Testis (tissue), 3 donors: ENCODE measurements around the gene ZNF862. TPM values are rescaled to one million over a fixed set of nuclear protein-coding genes. Genes with fewer than 3 reads are reported as not detected.

Source experiments
- DNase-seq: peaks from one replicate; pipeline ENCODE4 v3.0.0-alpha.2; 2019
- H3K27ac ChIP-seq, 2 donors: fragments of 200-600 bp; sonication (generic); one replicate each; pipeline ENCODE4 v1.5.1; 2019
- H3K27me3 ChIP-seq: fragments of 200-600 bp; sonication (generic); one replicate; pipeline ENCODE4 v1.5.1; 2019
- H3K36me3 ChIP-seq: fragments of 200-600 bp; sonication (generic); one replicate; pipeline ENCODE4 v1.5.1; 2017; ENCODE audit warnings: low read depth; ENCODE audit errors: missing control alignments
- H3K4me1 ChIP-seq: fragments of 200-600 bp; sonication (generic); one replicate; pipeline ENCODE4 v1.5.1; 2019
- H3K4me3 ChIP-seq, 2 donors: fragments of 200-600 bp; sonication (generic); one replicate each; pipeline ENCODE4 v1.5.1; 2017 to 2019
- H3K9me3 ChIP-seq: fragments of 200-600 bp; sonication (generic); one replicate; pipeline ENCODE4 v1.5.1; 2017
- POLR2A ChIP-seq: fragments of 450-650 bp; IDR thresholded peaks from one replicate; pipeline ENCODE4 v1.6.1; 2017; ENCODE audit warnings: antibody characterized with exemption, mild to moderate bottlenecking, moderate library complexity
- WGBS, 2 donors: methylation state at CpG; one replicate each; pipeline ENCODE4 v1.1.5; 2018; 5-methylcytosine and 5-hydroxymethylcytosine counted together
- intact Hi-C: fragments of 100-400 bp; cut with DNase I; formaldehyde crosslinking; loops from one replicate; pipeline ENCODE4 v1.15.1; 2023; ENCODE audit warnings: low total_unique reads
- polyA plus RNA-seq: library from polyadenylated mRNA; stranded (reverse); fragments of 350-450 nt; fragmentation: Illumina TruSeq; extraction: RNeasy Lipid Tissue Mini Kit (QIAGEN cat#74804); gene quantifications from one replicate; pipeline ENCODE4 v1.2.3, GENCODE V29; 2014; ENCODE audit warnings: low read depth, low replicate concordance; ENCODE audit not compliant: insufficient read depth
- total RNA-seq, 2 donors: library from RNA; depleted of rRNA; stranded (reverse); fragments of >200 nt; gene quantifications; one replicate each; pipeline ENCODE4 v1.2.3, GENCODE V29; 2016
- TF ChIP-seq, protein P1 (sequence below), 3 experiments: fragments of 450-650 bp in 2 of 3; fragments of 200-600 bp in 1 of 3; sonication (generic) in 1 of 3; IDR thresholded peaks; one replicate each; pipeline ENCODE4 v1.5.1; 2016 to 2019; ENCODE audit warnings: antibody characterized with exemption in 3 of 3, mild to moderate bottlenecking in 2 of 3, moderate library complexity in 1 of 3

ZNF862 gene
- total and polyA plus RNA-seq, 3 donors from 2014 or later: 12.8 to 24.5 (median 21.6) TPM

DNA sequence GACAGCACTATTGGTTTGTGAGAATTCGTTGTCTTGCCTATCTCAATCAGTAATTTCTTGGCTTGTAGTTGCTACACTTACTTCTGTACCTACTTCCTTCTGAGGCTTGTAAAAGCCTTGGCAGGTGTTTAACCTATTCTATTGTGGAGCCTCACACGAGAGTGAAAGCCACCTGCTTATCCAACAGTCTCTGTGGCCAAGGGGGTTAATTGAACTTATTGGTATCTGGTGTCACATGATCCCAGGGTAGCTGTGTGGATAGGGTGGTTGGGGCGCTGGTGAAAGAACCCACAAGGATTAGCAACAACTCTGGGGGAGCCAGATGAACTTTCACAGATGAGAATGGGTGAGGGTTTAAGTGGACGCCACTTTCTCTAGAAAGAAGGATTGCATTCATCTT lies 21.7 kb downstream of the ZNF862 start:
- no peak overlapping the region for H3K4me3 ChIP-seq
- no peak overlapping the region for H3K27ac ChIP-seq
- intact Hi-C loops: no loop called here
- H3K27me3 ChIP-seq: no peaks in the 10 kb centered on the region
- H3K9me3 ChIP-seq: no peaks in the 10 kb centered on the region
- no peaks in the 10 kb centered on the region for H3K36me3 ChIP-seq
- no peaks in the 10 kb centered on the region for H3K4me1 ChIP-seq
- WGBS, 2 donors: 90 to 96% methylated on average over 4 of the region's 4 CpGs
- TF ChIP-seq, protein P1, sequence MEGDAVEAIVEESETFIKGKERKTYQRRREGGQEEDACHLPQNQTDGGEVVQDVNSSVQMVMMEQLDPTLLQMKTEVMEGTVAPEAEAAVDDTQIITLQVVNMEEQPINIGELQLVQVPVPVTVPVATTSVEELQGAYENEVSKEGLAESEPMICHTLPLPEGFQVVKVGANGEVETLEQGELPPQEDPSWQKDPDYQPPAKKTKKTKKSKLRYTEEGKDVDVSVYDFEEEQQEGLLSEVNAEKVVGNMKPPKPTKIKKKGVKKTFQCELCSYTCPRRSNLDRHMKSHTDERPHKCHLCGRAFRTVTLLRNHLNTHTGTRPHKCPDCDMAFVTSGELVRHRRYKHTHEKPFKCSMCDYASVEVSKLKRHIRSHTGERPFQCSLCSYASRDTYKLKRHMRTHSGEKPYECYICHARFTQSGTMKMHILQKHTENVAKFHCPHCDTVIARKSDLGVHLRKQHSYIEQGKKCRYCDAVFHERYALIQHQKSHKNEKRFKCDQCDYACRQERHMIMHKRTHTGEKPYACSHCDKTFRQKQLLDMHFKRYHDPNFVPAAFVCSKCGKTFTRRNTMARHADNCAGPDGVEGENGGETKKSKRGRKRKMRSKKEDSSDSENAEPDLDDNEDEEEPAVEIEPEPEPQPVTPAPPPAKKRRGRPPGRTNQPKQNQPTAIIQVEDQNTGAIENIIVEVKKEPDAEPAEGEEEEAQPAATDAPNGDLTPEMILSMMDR (IDR thresholded peaks at IDR 0.05): no peak
- no peak for TF ChIP-seq POLR2A
- no peak for DNase-seq

DNA sequence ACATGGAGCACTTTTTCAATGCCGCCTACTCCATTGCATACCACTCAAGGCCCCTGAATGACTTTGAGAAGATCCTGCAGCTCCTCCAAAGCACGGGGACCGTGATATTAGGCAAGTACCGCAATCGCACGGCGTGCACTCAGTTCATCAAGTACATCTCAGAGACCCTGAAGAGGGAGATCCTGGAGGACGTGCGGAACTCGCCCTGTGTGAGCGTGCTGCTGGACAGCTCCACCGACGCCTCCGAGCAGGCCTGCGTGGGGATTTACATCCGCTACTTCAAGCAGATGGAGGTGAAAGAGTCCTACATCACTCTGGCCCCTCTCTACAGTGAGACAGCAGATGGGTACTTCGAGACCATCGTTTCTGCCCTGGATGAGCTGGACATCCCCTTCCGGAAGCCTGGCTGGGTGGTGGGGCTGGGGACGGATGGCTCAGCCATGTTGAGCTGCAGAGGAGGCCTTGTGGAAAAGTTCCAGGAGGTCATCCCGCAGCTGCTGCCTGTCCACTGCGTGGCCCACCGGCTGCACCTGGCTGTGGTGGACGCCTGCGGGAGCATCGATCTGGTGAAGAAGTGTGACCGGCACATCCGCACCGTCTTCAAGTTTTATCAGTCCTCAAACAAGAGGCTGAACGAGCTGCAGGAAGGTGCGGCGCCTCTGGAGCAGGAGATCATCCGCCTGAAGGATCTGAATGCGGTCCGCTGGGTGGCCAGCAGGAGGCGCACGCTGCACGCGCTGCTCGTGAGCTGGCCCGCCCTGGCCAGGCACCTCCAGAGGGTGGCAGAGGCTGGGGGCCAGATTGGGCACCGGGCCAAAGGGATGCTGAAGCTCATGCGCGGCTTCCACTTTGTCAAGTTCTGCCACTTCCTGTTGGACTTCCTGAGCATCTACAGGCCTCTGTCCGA lies 22.9 kb downstream of the ZNF862 start:
- intact Hi-C loops: no loop called here
- Histone ChIP-seq H3K9me3 (no peaks in the 10 kb centered on the region), H3K4me3 (no peak overlapping the region), H3K27ac (no peak overlapping the region), H3K27me3 (no peaks in the 10 kb centered on the region), H3K4me1 (no peaks in the 10 kb centered on the region), H3K36me3 (no peaks in the 10 kb centered on the region)
- TF ChIP-seq, protein P1 (IDR thresholded peaks at IDR 0.05): peak; percentile 6 to 25 (median 7)
- no peak for TF ChIP-seq POLR2A
- no peak for DNase-seq
- 80 to 82% methylated on average over 31 to 45 of the region's 45 CpGs for WGBS, 2 donors

DNA sequence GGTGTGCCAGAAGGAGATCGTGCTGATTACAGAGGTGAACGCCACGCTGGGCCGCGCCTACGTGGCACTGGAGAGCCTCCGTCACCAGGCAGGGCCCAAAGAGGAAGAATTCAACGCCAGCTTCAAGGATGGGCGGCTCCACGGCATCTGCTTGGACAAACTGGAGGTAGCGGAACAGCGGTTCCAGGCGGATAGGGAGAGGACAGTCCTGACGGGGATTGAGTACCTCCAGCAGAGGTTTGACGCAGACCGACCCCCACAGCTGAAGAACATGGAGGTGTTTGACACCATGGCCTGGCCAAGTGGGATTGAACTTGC lies 23.5 kb downstream of the ZNF862 start:
- WGBS, 2 donors: 96% methylated on average over 16 of the region's 16 CpGs
- Histone ChIP-seq H3K4me3 (no peak overlapping the region), H3K36me3 (no peaks in the 10 kb centered on the region), H3K27me3 (no peaks in the 10 kb centered on the region), H3K27ac (no peak overlapping the region), H3K4me1 (no peaks in the 10 kb centered on the region), H3K9me3 (no peaks in the 10 kb centered on the region)
- DNase-seq: no peak
- intact Hi-C loops: no loop called here
- TF ChIP-seq POLR2A: no peak
- TF ChIP-seq, protein P1 (IDR thresholded peaks at IDR 0.05): no peak

DNA sequence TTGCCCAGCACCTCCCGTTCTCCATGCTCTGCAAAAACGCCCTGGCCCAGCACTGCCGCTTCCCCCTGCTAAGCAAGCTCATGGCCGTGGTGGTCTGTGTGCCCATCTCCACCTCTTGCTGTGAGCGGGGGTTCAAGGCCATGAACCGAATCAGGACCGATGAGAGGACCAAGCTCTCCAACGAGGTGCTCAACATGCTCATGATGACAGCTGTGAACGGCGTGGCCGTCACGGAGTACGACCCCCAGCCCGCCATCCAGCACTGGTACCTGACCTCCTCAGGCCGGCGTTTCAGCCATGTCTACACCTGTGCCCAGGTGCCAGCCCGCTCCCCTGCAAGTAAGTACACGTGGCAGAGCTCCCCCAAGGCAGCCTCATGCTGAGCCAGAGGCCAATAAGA lies 24.0 kb downstream of the ZNF862 start:
- Histone ChIP-seq H3K4me1 (no peaks in the 10 kb centered on the region), H3K27me3 (no peaks in the 10 kb centered on the region), H3K9me3 (no peaks in the 10 kb centered on the region), H3K27ac (no peak overlapping the region), H3K4me3 (no peak overlapping the region), H3K36me3 (no peaks in the 10 kb centered on the region)
- no peak for DNase-seq
- TF ChIP-seq, protein P1 (IDR thresholded peaks at IDR 0.05): no peak
- no peak for TF ChIP-seq POLR2A
- intact Hi-C loops: no loop called here
- 84 to 94% methylated on average over 9 to 18 of the region's 18 CpGs for WGBS, 2 donors

DNA sequence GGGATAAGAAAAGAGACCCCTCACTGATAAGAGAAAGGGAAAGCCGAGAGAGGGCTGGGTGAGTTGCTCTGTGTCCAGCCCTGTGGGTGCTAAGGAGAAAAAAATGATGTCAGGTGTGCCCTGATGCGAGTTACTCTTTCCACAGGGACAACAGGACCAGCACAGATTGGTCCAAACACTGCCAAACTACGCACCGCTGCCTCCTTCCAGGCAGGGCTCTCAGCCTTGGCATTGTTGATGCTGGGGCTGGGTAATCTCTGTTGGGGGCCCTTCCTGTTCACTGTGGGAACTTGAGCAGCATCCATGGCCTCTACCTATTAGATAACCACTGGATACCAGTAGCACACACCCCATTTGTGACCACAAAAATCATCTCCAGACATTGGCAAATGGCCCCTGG lies 25.3 kb downstream of the ZNF862 start:
- WGBS, 2 donors: 88 to 89% methylated on average over 4 of the region's 4 CpGs

More for the DNA sequence above, 25.3 kb downstream of the ZNF862 start:
- Histone ChIP-seq H3K4me1 (no peaks in the 10 kb centered on the region), H3K4me3 (no peak overlapping the region), H3K9me3 (no peaks in the 10 kb centered on the region), H3K36me3 (no peaks in the 10 kb centered on the region), H3K27me3 (no peaks in the 10 kb centered on the region), H3K27ac (no peak overlapping the region)
- no peak for TF ChIP-seq POLR2A
- TF ChIP-seq, protein P1 (IDR thresholded peaks at IDR 0.05): no peak
- intact Hi-C loops: no loop called here
- DNase-seq: no peak
